PC-3 (cell line): Measurements from ENCODE around the gene TMEM219. TPM values are rescaled to one million over a fixed set of nuclear protein-coding genes. Genes with fewer than 3 reads are reported as not detected.
A peak's percentile ranks its signal among the peaks of the same experiment; 100 is the strongest.

Experiments
- ATAC-seq: fragments of 200-7000 bp; cut with Tn5 transposase; 2 replicates; pipeline ENCODE4 v1.9.1; 2020; ENCODE audit warnings: mild to moderate bottlenecking, moderate library complexity
- BruUV-seq: library from RNA; stranded (reverse); fragments of 400-500 nt; replicated peaks from 2 replicates; lab custom pipeline; 2021; lab: Mats Ljungman, UMichigan
- CTCF ChIA-PET: fragments of 300-600 bp; sonication (Branson Sonifier 250); formaldehyde crosslinking; loops from one replicate; lab custom pipeline; 2022; ENCODE audit warnings: antibody characterized with exemption; lab: Charles Lee
- POLR2A ChIA-PET: fragments of 300-600 bp; sonication (Branson Sonifier 250); formaldehyde crosslinking; loops from one replicate; lab custom pipeline; 2022; ENCODE audit warnings: antibody characterized with exemption; ENCODE audit not compliant: unreplicated experiment; lab: Charles Lee
- DNase-seq: peaks from one replicate; pipeline ENCODE4 v3.0.0-alpha.2; 2015
- H2AFZ ChIP-seq: fragments of 300-600 bp; sonication (generic); 2 replicates; pipeline ENCODE4 v1.6.0; 2016; ENCODE audit warnings: antibody characterized with exemption, low read length
- H3F3A ChIP-seq: fragments of 300-600 bp; sonication (generic); one replicate; pipeline ENCODE4 v1.6.0; 2017; ENCODE audit warnings: antibody characterized with exemption, low read length, control low read depth, mild to moderate bottlenecking; ENCODE audit not compliant: unreplicated experiment
- H3K27ac ChIP-seq: fragments of 300-600 bp; sonication (generic); 2 replicates; pipeline ENCODE4 v1.5.1; 2016; ENCODE audit warnings: mild to moderate bottlenecking, low read length
- H3K27me3 ChIP-seq: fragments of 300-600 bp; sonication (generic); 2 replicates; pipeline ENCODE4 v1.6.1; 2016; ENCODE audit warnings: low read length, mixed read lengths
- H3K36me3 ChIP-seq: fragments of 300-600 bp; sonication (generic); 2 replicates; pipeline ENCODE4 v1.6.1; 2016; ENCODE audit warnings: low read depth, mixed run types, low read length, mixed read lengths
- H3K4me1 ChIP-seq: fragments of 300-600 bp; sonication (generic); 2 replicates; pipeline ENCODE4 v1.5.1; 2016; ENCODE audit warnings: low read length; ENCODE audit not compliant: insufficient read depth
- H3K4me2 ChIP-seq: fragments of 300-600 bp; sonication (generic); 2 replicates; pipeline ENCODE4 v1.6.0; 2016; ENCODE audit warnings: low read length
- H3K4me3 ChIP-seq: fragments of 300-600 bp; sonication (generic); 2 replicates; pipeline ENCODE4 v1.5.1; 2016; ENCODE audit warnings: mild to moderate bottlenecking, low read length, mixed read lengths
- H3K79me2 ChIP-seq: fragments of 300-600 bp; sonication (generic); 2 replicates; pipeline ENCODE4 v1.6.1; 2017; ENCODE audit warnings: low read length, mixed read lengths
- H3K9ac ChIP-seq: fragments of 300-600 bp; sonication (generic); 2 replicates; pipeline ENCODE4 v1.6.0; 2016; ENCODE audit warnings: mild to moderate bottlenecking, low read length
- H3K9me2 ChIP-seq: fragments of 300-600 bp; sonication (generic); replicated peaks from 2 replicates; pipeline ENCODE4 v1.6.1; 2016; ENCODE audit warnings: mixed run types, low read length, mixed read lengths
- H3K9me3 ChIP-seq: fragments of 300-600 bp; sonication (generic); 2 replicates; pipeline ENCODE4 v1.6.1; 2016; ENCODE audit warnings: low read length, mixed read lengths
- H4K20me1 ChIP-seq: fragments of 300-600 bp; sonication (generic); 2 replicates; pipeline ENCODE4 v1.6.1; 2016; ENCODE audit warnings: low read length, mixed read lengths
- CTCF ChIP-seq: fragments of 300-600 bp; sonication (generic); conservative IDR thresholded peaks from 2 replicates; pipeline ENCODE4 v1.5.1; 2017; ENCODE audit warnings: antibody characterized with exemption, low read depth, mild to moderate bottlenecking, low read length
- EZH2 ChIP-seq: fragments of 300-600 bp; sonication (generic); IDR thresholded peaks from one replicate; pipeline ENCODE4 v1.6.1; 2017; ENCODE audit warnings: antibody characterized with exemption, mild to moderate bottlenecking, low read length; ENCODE audit not compliant: unreplicated experiment
- EZH2phosphoT487 ChIP-seq: fragments of 300-600 bp; sonication (generic); IDR thresholded peaks from 2 replicates; pipeline ENCODE4 v1.6.1; 2018; ENCODE audit warnings: mild to moderate bottlenecking, antibody characterized with exemption, low read length, borderline replicate concordance
- intact Hi-C: fragments of 100-400 bp; cut with micrococcal nuclease; formaldehyde crosslinking; loops from 2 replicates; pipeline ENCODE4 v1.9.0; 2023
- total RNA-seq: library from RNA; depleted of rRNA; stranded (reverse); fragments of >200 nt; gene quantifications from 2 replicates; pipeline ENCODE4 v1.2.3, GENCODE V29; 2014

The TMEM219 gene
- total RNA-seq, 1 experiment from 2014 or later: 60.9 TPM

- CTCF ChIA-PET: interaction anchor here (0.7 kb wide), 1 partner anchor 103 kb away, joined by 6 read pairs; the partner anchor contains the start of gene MVP
- Histone ChIP-seq H3K9me2 (no peaks in the 10 kb centered on the region), H3K36me3 (peaks cover 8% of the 10 kb centered on the region; the same call in 1 of the 2 replicates), H3K4me2 (no peak overlapping the region), H3F3A (no peaks in the 10 kb centered on the region), H3K4me3 (no peak overlapping the region), H3K4me1 (peaks cover 15% of the 10 kb centered on the region; the same call in 1 of the 2 replicates), H3K9ac (no peak overlapping the region), H2AFZ (no peak overlapping the region), H3K9me3 (no peaks in the 10 kb centered on the region), H4K20me1 (no peaks in the 10 kb centered on the region), H3K79me2 (peaks cover 38% of the 10 kb centered on the region), H3K27ac (no peak overlapping the region), H3K27me3 (no peaks in the 10 kb centered on the region)
- ATAC-seq (no peak), DNase-seq (no peak)
- intact Hi-C loops: no loop called here
- TF ChIP-seq EZH2phosphoT487 (no peak), CTCF (no peak), EZH2 (no peak)
- POLR2A ChIA-PET: no interaction called here
- no TSS peak for BruUV-seq
Observed at GRCh38 chr16:29922986-29923501, 38.8 kb upstream of the TMEM219 start.

DNA sequence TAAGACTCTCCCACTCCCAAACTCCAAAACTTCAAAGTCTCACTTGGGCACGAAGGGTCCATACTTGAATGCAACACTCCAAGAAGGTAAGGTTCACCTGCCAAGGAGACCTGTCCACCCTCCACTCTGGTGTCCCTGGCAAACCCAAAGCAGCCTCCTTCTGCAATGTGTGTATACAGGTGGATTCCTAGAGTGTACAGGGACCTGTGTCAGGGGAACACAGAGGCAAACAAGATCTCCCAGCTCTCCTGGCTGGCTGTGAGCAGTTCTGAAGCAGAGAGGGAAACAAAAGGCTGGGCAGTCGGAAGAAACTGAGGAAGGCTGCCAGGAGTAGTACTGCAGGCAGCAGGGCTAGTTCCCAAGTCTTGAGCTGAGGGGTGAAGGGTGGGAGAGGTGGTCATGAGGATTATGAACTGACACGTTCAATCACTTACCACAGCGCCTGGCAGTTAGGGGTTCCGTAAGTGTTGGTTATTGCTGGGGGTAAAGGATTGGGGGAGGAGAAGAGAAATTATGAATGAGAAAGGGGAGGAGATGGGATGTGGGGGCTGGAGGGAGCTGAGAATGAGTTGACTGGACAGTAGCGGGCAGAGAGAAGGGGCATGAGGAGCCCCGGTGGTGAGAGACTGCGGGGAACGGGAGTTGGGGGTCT lies 36.6 kb upstream of the TMEM219 start:
- TSS peak; percentile 57 for BruUV-seq
- peak overlapping the region; percentile 92 for H3K4me3 ChIP-seq
- CTCF ChIA-PET: interaction anchor here (1.0 kb wide), 1 partner anchor 109 kb away, joined by 3 read pairs; the partner anchor contains the start of gene PAGR1
- H4K20me1 ChIP-seq: no peaks in the 10 kb centered on the region
- POLR2A ChIA-PET: interaction anchor here (0.5 to 0.6 kb wide), 2 partner anchors 11 to 98 kb away, joined by 3 to 5 read pairs; no protein-coding TSS in a partner anchor
- no peaks in the 10 kb centered on the region for H3K9me3 ChIP-seq
- peaks cover 38% of the 10 kb centered on the region for H3K79me2 ChIP-seq
- H3F3A ChIP-seq: no peaks in the 10 kb centered on the region
- no peaks in the 10 kb centered on the region for H3K27me3 ChIP-seq
- H3K36me3 ChIP-seq: peaks cover 3% of the 10 kb centered on the region; the same call in 1 of the 2 replicates
- peaks cover 15% of the 10 kb centered on the region; the same call in 1 of the 2 replicates for H3K4me1 ChIP-seq
- no peak for DNase-seq
- H2AFZ ChIP-seq: peak overlapping the region; percentile 88; the same call in 1 of the 2 replicates
- intact Hi-C loops: loop anchor here (5.0 kb wide), 1 partner anchor 47 kb away; the partner anchor contains the start of gene TAOK2
- 0 out of 2 replicates have a peak, but pooled peaks have one; percentile 13 for ATAC-seq
- no peak for TF ChIP-seq EZH2
- TF ChIP-seq EZH2phosphoT487: no peak
- no peak for TF ChIP-seq CTCF
- peak overlapping the region; percentile 91 for H3K9ac ChIP-seq
- H3K27ac ChIP-seq: no peak overlapping the region
- peak overlapping the region; percentile 89 for H3K4me2 ChIP-seq
- H3K9me2 ChIP-seq: no peaks in the 10 kb centered on the region
